GM19099 (cell line): Measurements from ENCODE around the gene RNF130.

Experiments used
- POLR2A ChIP-seq: IDR thresholded peaks from 3 replicates; pipeline ENCODE4 v1.6.1; 2011; ENCODE audit warnings: low read depth; ENCODE audit not compliant: insufficient read length; ENCODE audit errors: extremely low read depth

RNF130 gene

GRCh38 chr5:180027459-180028089, 44.0 kb downstream of the RNF130 start:
- no peak for TF ChIP-seq POLR2A

DNA sequence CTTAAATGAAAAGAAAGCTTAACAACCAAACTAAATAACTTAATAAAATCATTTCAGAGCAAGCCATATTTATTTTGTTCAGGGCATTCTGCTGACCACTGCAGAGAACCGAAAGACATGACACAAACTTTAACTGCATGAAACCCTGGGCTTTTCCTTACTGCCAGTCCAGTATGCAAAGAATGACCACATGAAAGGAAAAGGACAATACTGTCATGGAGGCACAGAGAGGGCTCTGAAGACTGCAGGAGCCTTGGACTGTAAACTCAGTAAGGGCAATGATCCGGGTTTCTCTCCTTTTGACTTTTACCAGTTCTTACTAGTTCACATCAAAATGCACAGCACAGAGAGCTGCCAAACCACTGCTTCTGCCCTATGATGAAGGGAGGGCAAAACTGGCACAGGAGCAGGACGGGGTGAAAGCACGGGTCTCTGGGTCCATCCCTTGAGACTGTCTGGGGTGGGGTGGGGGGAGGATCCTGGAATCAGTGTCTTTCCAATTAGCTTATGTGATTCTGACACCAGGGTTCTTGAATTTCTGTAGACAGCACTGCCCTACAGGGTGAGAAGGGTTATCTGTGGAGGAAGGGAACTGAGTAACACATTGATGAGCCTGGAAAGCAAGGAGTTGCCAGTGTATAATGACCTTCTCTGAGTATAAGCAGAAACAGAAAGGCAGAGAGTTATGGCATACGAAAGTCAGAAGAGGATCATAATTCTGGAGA, 44.7 kb downstream of the RNF130 start:
- no peak for TF ChIP-seq POLR2A

- TF ChIP-seq POLR2A: no peak
Observed at GRCh38 chr5:180026320-180026719, 45.2 kb downstream of the RNF130 start.

GRCh38 chr5:180021900-180022299, 49.7 kb downstream of the RNF130 start:
- no peak for TF ChIP-seq POLR2A

DNA sequence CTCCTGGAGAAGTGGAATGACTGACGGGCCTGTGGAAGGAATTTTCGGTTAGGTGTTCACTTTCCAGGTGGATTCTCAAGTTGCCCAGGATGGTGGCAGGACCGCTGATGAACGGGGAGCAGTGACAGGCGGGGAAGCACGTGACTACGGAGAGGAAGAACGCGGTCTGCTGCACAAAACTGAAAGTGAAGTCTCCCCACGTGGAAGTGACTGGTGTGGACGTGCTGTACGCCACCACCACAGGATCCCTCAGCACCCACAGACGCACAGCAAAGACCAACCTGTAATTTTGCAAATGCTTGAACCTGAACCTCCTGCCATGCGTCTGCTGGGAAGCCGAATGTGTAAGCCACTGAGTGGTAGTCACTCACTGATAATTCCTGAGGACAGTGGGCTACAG, 51.4 kb downstream of the RNF130 start:
- no peak for TF ChIP-seq POLR2A

GRCh38 chr5:180018347-180019060, 53.1 kb downstream of the RNF130 start:
- TF ChIP-seq POLR2A: no peak

- no peak for TF ChIP-seq POLR2A
Observed at GRCh38 chr5:180013678-180014077, 57.9 kb downstream of the RNF130 start.

DNA sequence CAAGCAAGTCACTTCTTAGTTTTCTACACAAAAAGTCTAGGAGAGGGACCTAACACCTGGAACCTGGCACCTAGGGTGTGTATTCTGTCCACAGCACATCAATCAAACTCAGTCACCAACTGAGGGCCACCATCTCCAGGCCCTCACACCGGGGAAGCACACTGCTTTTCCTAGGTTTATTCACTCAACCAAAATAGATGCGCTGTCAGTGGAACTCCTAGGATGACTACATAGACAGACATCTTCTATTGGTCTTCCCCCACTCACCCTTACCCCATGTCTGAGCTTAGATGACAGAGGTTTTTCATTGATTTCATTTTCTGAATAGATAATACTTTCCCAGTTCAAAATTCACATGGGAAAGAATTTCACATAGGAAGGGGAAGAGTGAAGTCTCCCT, 59.2 kb downstream of the RNF130 start:
- no peak for TF ChIP-seq POLR2A

DNA sequence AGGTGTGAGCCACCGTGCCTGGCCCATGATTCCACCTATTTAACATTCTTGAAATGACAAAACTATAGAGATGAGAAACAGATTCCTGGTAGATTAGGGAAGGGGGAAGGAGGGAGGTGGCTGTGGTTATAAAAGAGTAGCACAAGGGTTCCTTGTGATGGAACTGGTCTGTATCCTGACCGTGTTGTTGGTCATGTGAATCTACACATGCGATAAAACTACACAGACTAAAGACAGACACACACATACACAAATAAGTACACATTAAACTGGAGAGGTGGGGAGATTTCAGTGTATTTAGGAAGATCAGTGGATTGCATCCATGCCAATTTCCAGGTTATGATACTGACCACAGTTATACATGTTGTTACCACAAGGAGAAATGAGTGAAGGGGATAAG, 60.9 kb downstream of the RNF130 start:
- TF ChIP-seq POLR2A: no peak

- no peak for TF ChIP-seq POLR2A
Observed at GRCh38 chr5:180009581-180009980, 62.0 kb downstream of the RNF130 start.

DNA sequence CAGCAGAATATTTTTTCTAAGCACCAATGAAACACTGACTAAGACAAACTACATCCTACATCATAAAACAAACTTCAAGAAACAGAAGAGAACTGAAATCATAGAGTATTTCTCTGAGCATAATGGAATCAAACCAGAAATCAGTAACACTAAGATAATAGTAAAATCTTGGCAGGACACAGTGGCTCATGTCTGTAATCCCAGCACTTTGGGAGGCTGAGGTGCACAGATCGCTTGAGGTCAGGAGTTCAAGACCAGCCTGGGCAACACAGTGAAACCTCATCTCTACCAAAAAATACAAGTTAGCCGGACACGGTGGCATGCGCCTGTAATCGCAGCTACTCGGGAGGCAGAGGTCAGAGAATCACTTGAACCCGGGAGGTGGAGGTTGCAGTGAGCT, 63.1 kb downstream of the RNF130 start:
- TF ChIP-seq POLR2A: no peak

- no peak for TF ChIP-seq POLR2A
Observed at GRCh38 chr5:180007582-180007981, 64.0 kb downstream of the RNF130 start.

- TF ChIP-seq POLR2A: no peak
Observed at GRCh38 chr5:180006141-180006540, 65.4 kb downstream of the RNF130 start.

DNA sequence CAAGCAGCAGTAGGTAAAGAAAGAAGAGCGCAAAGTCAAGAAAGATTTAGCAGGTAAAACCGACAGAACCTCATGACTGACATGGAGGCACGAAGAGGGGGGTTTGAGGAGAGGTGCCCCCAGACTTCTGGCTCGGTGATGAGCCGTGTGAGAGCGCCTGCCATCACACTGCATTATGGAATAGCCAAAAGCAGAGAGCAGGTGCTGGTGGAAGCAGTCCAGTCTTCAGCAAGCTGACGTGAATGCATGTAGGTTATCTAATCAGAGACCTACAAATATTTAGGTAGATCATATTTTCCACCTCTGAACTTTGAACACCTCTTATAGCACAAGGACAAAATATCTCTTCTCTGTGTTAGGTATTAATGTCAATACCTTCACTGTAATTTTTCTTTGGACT, 68.4 kb downstream of the RNF130 start:
- no peak for TF ChIP-seq POLR2A

- no peak for TF ChIP-seq POLR2A
Observed at GRCh38 chr5:180001742-180002141, 69.8 kb downstream of the RNF130 start.

DNA sequence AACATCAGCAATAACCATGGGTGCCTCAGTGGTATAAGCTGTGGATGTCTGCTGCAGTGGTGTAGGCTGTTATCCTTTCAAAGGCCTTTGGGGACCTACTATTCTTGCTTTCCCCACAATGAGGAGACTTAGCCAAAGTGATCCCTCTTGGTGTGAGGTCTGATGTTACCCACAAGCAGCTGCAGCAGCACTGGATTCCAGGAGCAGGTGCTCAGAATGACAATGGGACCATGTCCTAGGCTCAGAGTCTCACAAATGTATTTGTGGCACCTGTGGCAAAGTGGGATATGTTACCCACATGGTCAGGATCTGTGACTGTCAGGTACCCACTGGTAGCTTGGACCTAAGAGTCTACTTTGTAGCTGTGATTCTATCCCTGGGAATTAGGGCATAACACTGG, 70.4 kb downstream of the RNF130 start:
- no peak for TF ChIP-seq POLR2A
